Skin epidermis (tissue), 12 donors: ENCODE results near the gene ARFIP2.

Source experiments
- H3K27ac ChIP-seq, 21 experiments: fragments of 200-600 bp; sonication (generic) in 11 of 21; one replicate each; pipeline ENCODE4 v1.5.0; 2020; ENCODE audit warnings: mild to moderate bottlenecking in 3 of 21, inconsistent platforms in 2 of 21, moderate library complexity in 2 of 21
- H3K4me3 ChIP-seq, 7 experiments: fragments of 200-600 bp; sonication (generic) in 2 of 7; one replicate each; pipeline ENCODE4 v1.5.0; 2020; ENCODE audit warnings: inconsistent platforms in 2 of 7, mild to moderate bottlenecking in 2 of 7, moderate library complexity in 1 of 7

Gene ARFIP2

GRCh38 chr11:6485661-6486060 lies 4.5 kb upstream of the ARFIP2 start:
- H3K27ac ChIP-seq = no peak overlapping the region
- H3K4me3 ChIP-seq = no peak overlapping the region

- no peak overlapping the region for H3K4me3 ChIP-seq
- H3K27ac ChIP-seq = no peak overlapping the region
These were observed 1.9 kb upstream of the ARFIP2 start for GRCh38 chr11:6483015-6483414.

GRCh38 chr11:6482441-6482840 lies 1.3 kb upstream of the ARFIP2 start:
- Histone ChIP-seq H3K4me3 (peak overlapping the region; percentile 53 to 82 (median 71)), H3K27ac (peak overlapping the region in 12 of 21 experiments; percentile 75 to 98 (median 92))

- Histone ChIP-seq H3K4me3 (peak overlapping the region; percentile 53 to 82 (median 71)), H3K27ac (peak overlapping the region in 20 of 21 experiments; percentile 71 to 98 (median 90))
These were observed 769 bp upstream of the ARFIP2 start for GRCh38 chr11:6481924-6482275.

DNA sequence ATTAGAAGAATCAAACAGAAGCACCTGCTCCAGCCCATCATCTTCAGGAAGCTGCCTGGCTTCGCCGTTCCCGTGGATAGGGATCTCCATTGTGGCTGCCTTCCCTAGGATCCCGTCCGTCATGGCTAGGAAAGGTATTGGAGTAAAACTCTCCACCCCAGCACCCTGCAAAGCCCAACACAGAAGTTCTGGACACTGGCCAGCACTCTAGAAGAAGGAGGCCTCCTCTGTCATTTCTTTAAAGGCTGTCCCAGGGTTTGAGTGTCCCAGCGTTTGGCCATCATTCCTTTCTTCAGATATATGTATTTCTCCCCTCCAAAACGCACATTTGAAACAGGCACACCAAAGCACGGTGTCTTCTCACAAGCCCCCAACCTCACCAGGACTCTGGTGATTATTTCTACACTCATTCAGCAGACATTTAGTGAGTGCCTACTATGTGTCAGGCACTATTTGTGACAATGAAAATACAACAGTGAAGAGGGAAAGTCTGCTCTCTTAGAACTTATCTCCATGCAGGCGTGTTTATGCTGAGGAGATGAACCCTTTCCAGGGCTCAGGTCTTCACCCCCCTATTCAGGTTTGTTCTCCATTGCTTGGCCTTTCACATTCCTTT lies 724 bp downstream of the ARFIP2 start:
- H3K27ac ChIP-seq = peak overlapping the region; percentile 70 to 98 (median 90)
- H3K4me3 ChIP-seq = peak overlapping the region; percentile 53 to 82 (median 71)

DNA sequence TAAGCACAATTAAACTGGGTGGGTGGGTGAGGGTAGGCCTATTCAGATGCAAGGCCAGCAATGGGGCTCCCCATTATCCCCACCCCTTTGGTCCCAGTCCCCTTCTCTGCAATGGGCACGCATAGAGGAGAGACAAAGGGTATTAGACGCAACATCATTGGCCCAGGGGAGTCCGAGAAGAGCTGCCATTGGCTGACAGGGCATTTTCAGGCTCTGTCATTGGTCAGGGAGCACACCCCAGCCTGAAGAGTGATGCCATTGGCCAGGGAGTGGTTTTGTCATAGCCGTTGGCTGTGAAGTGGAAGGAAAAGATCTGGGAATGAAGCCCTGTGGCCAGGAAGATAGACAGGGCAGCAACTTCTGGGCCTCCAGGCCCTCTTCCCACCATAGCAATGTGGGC lies 4.6 kb downstream of the ARFIP2 start:
- Histone ChIP-seq H3K27ac (no peak overlapping the region), H3K4me3 (no peak overlapping the region)

DNA sequence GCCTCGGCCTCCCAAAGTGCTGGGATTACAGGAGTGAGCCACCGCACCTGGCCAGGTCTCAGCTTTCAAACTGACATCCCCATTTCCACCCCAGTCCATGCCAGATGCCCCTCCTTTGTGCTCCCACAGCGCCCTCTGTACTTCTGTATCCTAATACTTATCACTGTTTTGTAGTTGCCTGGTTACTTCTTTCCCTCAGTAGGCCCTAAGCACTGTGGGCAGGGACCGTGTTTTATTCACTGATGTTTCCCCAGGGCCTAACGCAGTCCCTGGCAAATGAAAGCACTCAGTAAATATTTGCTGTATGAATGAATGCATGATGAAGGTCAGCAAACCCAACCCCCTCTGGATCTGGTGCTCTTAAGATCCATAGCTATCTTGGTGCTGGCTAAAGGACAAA lies 5.2 kb downstream of the ARFIP2 start:
- H3K4me3 ChIP-seq = no peak overlapping the region
- no peak overlapping the region for H3K27ac ChIP-seq

DNA sequence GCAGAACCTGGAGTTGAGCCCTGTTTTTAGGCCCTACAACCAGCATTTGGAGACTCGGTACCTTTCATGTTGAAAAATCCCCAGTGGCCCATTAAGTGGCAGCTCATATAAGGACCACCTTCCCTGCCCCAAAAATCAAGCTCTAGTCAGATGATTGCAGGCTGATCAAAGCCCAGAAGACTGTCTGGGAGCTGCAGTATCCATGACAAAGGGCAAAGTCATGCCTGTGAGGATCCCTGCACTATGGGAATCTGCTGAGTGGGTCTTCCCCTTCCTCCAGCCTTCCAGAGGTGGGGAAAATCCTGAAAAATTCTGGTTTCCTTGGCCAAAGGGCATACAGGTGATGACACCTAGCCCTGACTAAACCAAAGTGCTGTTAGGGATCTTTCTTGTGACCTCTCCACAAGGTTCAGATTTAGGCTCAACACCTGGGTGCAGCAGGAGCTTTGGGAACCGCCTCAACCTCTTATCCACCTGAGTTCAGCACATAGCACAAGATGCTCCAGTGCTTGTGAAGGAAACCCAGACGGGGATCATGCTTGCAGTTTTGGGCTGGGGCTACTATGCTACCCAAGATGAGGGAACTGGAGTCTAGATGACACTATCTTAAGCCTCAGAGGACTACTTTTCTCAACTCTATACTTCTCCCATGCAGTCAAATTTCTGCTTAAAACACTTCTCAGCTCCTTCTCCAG lies 6.2 kb downstream of the ARFIP2 start:
- Histone ChIP-seq H3K4me3 (peak overlapping the region in 1 of 7 experiments; percentile 83), H3K27ac (peak overlapping the region in 18 of 21 experiments; percentile 36 to 94 (median 86))

DNA sequence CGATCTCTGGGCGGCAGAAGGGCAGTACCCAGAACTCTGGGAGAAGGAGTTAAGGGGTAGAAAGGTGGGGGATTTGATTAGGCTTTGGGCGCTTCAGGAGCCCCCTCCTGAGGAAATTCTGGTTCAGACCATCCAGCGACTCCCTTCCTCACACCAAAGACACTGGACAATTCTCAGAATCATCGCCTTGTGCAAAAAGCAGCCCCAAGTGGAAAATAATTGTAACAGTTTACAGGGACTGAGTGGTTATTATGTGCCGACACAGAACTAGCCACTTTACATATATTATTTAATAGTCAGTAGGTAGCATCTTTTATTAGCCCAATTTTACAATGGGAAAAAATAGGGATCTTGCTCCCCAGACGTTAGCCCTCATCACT lies 6.7 kb downstream of the ARFIP2 start:
- Histone ChIP-seq H3K4me3 (peak overlapping the region; percentile 55 to 83 (median 69)), H3K27ac (peak overlapping the region; percentile 40 to 94 (median 85))

DNA sequence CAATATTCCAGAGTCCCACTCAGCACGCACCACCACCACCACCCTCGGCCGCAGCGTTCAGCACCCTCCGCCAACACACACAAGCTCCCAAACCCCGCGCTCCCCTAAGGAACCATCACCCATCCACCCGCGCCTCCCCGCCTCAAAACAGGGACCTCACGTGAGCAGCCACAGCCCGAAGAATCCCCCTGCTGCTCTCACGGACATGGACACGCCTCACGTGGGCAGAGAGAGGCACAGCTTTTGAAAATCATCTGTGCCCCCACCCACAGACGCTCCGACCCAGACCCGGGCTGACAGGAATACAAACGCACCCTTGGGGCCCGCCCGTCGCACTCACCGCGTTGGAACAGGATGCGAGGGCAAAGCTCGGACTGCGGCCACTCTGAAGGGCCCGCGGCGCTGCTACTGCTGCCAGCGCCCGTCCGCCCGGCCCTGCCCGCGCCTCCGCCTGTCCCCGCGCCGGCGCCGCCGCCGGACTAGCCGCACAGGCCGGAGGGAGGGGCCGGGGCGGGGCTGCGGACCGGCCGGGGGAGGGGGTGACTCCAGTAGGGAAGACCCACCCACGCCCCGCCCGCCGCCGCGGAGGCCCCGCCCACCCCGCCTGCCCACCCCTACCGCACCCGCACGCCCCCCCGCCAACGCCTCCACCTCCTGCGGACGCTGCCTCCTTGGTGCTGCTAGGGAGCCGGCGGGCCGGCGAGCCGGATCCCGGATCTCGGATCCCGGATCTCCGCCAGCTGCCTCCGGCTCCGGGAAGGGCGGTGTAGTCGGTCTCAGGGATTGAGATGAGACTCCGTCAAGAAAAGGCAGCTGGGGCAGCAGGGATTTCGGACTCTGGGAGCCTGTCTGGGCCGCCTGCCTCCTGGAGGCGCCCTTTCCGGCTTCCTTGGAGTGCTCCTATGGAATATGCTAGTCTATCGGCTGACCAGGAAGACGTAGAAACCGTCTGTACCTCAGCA lies 7.4 kb downstream of the ARFIP2 start, which contains the start of gene TRIM3:
TRIM3 (minus strand) TSS at position 491 of the 962 bp plus-strand sequence. CDS start 8,246 bp downstream, outside the sequence.
- Histone ChIP-seq H3K27ac (peak within 1 kb of the TSS; percentile 51 to 94 (median 85)), H3K4me3 (peak within 1 kb of the TSS; percentile 55 to 83 (median 69))

DNA sequence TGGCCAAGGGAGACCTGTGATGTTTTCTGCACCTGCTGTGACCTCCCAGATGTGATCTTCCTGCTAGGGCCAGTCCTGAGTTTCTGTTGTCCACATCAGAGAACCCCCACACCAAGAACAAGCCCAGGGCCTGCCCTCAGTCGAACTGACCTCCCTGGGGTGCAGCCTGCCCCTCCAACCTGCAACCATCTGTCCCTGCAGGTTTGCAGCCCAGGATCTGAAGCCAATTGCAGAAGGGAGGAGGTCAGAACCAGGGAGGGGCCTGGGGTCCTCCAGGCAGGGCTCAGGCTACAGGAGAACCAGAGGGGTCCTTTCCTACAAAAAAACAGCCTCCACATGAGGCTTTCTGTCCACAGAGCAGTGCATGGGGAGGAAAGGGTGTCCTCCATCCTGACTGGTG lies 8.2 kb downstream of the ARFIP2 start:
- peak overlapping the region in 17 of 21 experiments; percentile 8 to 94 (median 84) for H3K27ac ChIP-seq
- peak overlapping the region; percentile 55 to 83 (median 69) for H3K4me3 ChIP-seq

DNA sequence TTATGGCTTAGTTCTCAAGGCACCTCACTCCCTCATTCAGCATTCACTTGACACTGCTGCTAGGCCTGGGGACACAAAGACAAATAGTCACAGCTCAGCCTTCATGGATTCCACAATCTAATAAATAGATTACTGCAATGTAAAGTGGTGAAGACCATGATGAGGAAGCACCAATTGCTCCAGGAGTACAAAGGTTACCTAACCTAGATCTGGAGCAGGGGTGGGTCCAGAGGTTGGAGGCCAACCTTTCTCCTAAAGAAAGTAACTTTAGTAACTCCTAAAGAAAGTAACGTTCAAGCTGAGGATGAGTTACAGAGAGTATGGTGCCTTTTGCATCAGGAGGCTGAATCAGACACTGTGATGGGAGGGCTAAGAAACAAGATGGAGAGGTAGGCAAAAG lies 11.5 kb downstream of the ARFIP2 start:
- Histone ChIP-seq H3K27ac (peak overlapping the region in 6 of 21 experiments; percentile 10 to 66 (median 42)), H3K4me3 (no peak overlapping the region)

DNA sequence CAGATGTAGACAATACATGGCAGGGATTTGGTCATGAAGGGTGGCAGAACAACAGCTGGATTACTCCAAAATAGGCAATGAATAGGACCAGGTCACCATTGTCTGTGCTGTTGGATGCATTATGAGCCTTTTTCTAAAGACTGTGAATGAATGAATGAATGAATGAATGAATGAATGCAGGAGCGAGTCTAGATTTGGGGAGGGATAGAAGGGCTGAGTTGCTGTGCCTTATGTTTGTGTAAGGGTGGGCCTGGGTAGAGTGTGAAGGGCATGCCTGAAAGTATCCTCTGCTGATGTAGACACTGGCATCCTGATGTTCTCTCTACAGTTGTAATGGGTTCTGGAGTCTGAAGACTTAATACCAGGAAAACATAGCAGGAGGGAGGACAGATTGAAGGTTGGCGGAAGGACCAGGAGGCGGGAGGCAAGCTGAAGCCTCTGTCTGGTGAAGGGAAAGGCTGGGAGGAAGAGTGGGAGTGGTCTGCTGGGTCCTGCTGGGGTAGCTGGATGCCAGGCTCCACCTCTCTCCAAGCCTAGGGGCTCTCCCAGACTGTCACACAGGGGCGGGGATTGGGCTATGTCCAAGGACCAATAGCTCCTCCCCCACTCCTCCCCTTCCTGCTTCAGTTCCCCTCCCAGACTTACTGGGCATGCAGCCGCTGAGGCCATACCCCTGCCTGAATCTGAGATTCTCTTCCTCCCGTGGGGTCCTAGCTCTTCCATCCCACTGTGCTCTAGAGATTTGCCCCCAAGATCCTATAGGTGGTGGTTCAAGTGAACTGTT lies 12.2 kb downstream of the ARFIP2 start:
- Histone ChIP-seq H3K27ac (peak overlapping the region in 7 of 21 experiments; percentile 10 to 66 (median 41)), H3K4me3 (no peak overlapping the region)

DNA sequence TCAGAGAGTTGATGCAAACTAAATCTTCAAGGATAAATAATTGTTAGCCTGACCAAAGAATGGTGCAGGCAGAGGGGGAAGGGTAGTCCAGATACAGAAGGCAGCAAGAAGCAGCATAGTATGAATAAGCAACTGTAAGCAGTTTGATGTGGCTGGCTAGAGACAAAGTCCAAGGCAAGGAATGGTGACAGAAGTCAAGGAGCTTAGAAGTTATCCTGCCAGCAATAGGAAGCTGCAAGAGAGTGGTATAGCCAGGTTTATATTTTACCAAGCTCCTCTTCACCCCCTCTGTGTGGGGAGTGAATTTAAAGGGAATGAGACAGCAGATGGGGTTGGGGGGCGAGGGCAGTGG lies 22.1 kb downstream of the ARFIP2 start:
- Histone ChIP-seq H3K4me3 (no peak overlapping the region), H3K27ac (no peak overlapping the region)

DNA sequence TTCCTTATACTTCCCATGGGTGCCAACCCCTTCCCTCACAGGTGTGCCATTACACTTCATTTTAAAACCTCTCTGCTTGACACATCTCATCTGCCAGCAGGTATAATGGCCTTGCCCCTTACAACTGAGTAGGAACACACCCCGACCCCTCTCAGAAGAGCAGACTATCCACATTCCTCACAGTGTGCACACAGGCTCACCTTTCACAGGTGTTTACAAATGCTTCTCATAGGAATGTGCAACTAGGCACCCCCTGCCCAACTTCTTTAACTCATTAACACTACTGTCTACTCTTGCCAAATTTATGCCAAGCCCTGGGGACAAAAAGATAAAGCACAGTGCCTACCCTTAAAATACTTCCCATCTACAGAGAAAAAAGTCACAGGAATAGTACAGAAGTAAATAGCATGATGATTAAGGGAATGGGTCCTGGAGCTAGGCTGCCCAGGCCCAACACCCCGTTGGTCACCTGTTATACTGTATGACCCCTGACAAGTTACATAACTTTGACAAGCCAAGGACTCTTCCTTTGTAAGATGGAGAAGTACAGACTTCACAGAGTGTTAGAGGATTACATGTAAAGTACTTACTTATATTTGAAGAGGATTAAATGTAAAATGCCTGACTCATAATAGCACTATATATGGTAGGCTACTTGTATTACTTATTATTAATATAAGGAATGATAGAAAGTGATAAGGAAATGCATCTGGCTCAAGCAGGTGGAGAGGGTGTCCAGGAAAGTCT lies 22.6 kb downstream of the ARFIP2 start:
- Histone ChIP-seq H3K4me3 (no peak overlapping the region), H3K27ac (no peak overlapping the region)

DNA sequence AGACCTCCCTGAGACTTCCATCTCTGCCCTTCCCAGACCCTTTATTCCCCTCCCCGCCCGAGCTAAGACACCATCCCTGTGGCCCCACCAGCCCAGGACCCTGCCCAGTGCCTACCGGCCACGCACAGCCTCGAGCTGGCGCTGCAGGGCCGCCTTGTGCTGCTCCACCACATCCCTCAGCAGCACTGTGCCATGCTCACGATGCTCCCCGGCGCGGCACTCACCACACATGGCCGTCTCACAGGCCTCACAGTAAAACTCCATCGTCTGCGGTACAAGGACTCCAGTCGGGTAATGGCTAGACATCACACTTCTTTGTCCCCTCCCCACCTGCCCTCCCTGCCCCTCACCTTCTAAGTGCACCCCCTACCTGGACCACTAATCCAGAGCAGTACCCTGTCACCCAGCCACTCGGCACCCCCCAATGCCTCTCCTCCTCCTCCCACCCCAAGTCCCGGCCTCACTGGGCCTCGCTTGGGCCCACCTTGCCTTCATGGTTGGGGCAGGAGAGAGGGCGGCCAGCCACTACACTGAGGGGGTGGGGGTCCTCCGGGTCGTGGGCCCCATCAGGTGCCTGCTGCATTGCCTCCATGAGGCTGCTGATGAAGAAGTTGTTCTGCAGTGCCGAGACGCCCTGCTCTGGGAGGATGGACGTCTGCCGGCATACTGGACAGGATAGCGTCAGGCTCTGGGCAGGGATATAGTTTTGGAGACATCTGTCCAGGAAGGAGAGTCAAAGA lies 23.4 kb downstream of the ARFIP2 start:
- Histone ChIP-seq H3K4me3 (no peak overlapping the region), H3K27ac (no peak overlapping the region)

DNA sequence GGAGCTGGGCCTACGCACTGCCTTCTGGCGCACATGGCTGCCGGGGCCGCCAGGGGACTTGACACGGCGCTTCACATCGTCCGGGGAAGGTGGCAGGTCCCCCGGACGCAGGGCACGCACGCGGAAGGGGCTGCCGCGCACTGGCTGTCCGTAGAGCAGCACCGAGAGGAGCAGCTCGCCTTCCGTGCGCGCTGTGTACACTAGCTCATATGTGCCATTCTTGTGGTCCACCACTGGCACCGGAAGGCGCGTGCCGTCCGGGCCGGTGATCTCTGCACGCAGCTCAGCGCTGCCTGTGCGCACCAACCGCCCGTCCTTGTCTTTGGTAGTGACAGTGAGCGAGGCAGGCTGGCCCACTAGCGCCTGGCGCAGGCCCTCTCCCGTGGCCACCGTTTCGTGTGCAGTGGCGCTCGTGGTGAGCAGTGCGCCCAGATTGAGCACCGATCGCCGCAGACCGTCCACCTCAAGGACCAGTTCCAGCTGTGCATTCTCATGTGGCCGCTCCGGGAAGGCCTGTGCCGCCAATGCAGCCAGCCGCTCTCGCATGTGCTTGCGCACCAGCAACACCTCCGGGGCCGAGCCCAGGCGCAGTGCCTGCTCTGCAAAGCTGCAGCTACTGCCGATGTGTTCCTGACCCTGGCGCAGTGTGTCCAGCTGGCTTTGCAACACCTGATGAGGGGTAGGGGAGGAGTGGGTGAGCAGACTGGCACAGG lies 24.6 kb downstream of the ARFIP2 start:
- H3K27ac ChIP-seq = no peak overlapping the region
- no peak overlapping the region for H3K4me3 ChIP-seq
